DMS53 treated with DMSO at 0.1 percent for 48 hours (cell line): ENCODE results near the gene NUDT2.
"Not testable (repeated sequence)": the region's sequence is repeated elsewhere in the genome, so short reads cannot be mapped to it uniquely, and the experiment has no call there.

Experiments
- DNase-seq: peaks from one replicate; lab custom pipeline; 2025; ENCODE audit not compliant: unreplicated experiment; lab: John Stamatoyannopoulos, UW

The NUDT2 gene

GRCh38 chr9:34334916-34335315 lies 5.5 kb downstream of the NUDT2 start:
- DNase-seq: no peak

GRCh38 chr9:34335376-34335775 lies 6.0 kb downstream of the NUDT2 start:
- no peak for DNase-seq

- no peak for DNase-seq
Observed at GRCh38 chr9:34337403-34337802, 8.0 kb downstream of the NUDT2 start.

DNA sequence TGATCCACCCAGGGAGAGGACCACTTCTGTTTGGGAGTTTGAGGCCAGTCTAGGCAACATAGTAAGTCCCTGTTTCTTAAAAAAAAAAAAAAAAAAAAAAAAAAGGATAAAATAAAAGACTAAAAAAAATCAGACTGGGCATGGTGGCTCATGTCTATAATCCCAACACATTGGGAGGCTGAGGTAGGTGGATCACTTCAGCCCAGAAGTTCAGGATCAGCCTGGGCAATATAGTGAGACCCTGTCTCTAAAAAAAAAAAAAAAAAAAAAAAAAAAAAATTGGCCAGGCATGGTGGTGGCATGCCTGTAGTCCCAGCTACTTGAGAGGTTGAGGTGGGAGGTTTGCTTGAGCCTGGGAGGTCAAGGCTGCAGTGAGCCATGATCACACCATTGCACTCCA lies 8.7 kb downstream of the NUDT2 start:
- DNase-seq: not testable (repeated sequence)

DNA sequence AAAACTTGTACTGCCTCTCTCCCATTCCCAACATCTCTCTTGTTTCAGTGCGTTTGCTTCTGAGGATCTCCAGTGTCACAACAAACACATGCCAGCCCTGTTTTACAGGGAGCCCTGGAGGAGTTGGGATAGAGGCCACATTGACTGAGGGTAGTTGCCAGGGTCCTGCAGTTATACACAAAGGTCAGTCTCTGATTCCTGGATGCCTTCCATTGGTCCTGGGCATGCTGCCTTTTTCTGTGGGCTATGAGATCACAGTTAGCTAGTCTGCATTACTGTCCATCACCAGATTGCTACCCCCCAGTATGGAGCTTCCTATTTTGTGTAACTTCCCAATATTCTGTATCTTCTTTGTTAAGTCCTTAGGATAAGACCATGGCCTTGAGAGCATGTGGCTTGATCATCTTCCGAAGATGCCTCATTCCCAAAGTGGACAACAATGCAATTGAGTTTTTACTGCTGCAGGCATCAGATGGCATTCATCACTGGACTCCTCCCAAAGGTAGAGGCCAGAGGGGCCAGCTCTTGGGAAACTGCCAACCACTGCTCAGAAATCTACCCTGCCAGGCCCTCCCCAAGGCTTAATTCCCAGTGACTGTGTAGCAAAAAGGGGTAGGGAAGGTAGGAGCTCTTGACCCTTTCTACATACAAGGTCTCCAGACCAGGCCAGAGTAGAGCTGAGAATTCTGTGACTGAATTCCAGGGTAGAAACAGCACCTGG lies 9.5 kb downstream of the NUDT2 start:
- DNase-seq: no peak

- no peak for DNase-seq
Observed at GRCh38 chr9:34341659-34342295, 12.4 kb downstream of the NUDT2 start.

DNA sequence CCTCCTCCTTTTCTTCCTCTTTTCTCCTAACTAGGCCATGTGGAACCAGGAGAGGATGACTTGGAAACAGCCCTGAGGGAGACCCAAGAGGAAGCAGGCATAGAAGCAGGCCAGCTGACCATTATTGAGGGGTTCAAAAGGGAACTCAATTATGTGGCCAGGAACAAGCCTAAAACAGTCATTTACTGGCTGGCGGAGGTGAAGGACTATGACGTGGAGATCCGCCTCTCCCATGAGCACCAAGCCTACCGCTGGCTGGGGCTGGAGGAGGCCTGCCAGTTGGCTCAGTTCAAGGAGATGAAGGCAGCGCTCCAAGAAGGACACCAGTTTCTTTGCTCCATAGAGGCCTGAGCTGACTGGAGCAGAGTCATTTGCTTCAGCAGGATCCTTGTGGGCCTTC lies 13.7 kb downstream of the NUDT2 start:
- DNase-seq: no peak

- DNase-seq: no peak
Observed at GRCh38 chr9:34343605-34344004, 14.2 kb downstream of the NUDT2 start.

DNA sequence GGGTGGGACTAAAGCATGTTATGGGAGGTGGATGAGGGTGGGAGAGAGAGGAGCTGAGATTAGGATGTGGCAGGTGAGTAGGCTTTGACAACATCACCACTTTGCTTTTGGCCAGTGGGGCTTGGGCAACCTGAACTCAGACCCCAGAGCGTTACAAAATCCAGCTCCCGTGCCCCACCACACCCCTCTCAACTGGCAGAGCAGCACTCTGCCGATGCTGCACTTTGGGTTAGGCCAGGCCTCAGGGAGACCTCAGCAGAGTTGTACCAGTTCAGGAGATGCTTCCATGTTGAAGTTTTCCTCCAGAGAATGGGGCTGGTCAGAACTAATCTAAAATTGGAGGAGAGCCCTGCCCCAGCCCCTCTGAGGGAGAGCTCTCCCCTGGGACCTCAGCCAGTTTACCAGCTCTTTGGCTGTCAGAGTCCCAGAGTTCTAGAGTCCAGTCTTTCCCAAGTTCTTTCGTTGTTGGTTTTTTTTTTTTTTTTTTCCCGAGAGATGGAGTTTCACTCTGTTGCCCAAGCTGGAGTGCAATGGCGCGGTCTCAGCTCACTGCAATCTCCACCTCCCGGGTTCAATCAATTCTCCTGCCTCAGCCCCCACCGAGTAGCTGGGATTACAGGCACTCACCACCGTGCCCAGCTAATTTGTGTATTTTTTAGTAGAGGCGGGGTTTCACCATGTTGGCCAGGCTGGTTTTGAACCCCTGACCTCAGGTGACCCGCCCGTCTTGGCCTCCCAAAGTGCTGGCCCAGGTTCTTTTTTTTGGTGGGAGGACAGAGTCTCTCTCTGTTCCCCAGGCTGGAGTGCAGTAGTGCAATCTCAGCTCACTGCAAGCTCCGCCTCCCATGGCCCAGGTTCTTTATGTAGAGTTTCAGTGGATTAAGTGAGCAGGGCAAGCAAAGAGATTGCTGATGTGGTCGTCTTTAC lies 17.8 kb downstream of the NUDT2 start:
- DNase-seq: no peak

- no peak for DNase-seq
Observed at GRCh38 chr9:34347800-34348158, 18.4 kb downstream of the NUDT2 start.

DNA sequence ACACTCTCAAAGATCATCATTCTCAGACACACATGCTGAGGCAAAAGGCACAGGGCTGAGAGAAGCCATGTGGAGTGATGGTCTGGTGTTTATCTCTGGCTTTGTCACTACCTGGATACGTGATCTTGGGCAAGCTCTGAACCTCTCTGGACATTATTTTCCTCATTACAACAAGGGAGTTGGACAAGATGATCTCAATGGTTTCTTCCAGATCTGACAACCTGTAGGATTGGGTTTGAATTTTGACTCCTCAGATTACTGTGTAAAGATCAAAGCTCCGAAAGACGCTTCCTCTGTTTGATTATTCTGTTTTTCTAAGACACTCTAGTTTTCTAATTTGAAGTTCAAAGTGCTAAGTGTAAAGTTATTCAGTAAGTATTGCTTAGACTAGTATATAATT lies 20.0 kb downstream of the NUDT2 start:
- DNase-seq: no peak

GRCh38 chr9:34352122-34352652 lies 22.8 kb downstream of the NUDT2 start:
- DNase-seq: not testable (repeated sequence)

DNA sequence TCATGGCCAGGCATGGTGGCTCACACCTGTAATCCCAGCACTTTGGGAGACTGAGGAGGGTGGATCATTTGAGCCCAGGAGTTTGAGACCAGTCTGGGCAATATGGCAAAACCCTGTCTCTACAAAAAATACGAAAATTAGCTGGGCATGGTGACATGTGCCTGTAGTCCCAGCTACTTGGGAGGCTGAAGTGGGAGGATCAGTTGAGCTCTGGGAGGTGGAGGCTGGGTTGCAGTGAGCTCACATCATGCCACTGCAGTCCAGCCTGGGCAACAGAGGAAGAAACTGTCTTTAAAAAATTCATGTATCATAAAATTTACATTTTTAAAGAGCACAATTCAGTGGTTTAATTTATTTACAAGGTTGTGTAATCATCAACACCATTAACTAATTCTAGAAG lies 23.6 kb downstream of the NUDT2 start:
- DNase-seq: not testable (repeated sequence)

DNA sequence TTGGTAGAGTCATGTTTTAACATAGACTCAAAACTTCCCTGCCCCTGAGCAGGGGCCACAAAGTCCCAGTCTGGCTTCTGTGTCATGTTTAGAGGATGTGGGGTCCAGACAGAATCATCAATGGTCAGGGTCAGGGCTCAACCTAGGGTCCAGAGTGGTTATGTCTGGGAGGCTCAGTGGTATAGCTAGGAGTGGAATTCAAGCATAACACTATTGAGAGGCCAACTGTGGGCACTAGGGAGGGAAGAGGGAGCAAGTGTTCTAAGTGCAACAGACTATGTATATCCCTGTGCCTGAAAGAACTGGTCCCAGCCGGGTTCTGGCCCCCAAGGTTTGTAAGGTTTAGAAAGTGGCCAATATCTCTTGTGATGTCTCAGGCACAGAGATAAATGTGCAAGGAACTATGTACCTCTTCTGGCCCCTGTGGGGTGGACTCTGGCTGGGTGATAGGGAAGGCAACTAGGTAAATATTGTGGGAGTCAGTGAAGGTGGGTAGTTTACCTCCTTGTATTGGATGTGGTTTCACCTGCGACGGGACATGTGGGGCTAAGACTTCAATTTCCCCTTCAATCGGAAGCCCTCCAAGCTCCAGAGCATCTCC lies 33.3 kb downstream of the NUDT2 start:
- DNase-seq: no peak

GRCh38 chr9:34363619-34364351 lies 34.4 kb downstream of the NUDT2 start:
- DNase-seq: no peak

DNA sequence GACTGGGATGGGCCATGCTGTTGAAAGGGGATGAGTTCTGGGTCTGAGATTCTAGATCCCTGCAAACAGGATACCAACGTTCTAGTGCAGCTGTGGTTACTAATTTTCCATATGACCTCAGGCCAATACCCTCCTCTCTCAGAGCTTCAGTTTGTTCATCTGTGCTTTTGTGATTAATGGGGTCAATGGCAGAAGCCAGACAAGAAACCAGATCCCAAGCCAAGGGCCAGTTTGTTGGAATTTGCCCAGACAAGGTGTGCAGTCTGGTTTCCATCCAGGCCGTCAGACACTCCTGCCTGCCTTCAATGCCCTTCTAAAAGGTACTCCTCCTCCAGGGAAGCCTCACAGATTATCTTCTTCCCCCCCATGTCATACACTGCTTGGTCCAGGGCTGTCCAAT lies 35.9 kb downstream of the NUDT2 start:
- no peak for DNase-seq

- DNase-seq: no peak
Observed at GRCh38 chr9:34366365-34366764, 37.0 kb downstream of the NUDT2 start.

- DNase-seq: not testable (repeated sequence)
Observed at GRCh38 chr9:34367751-34368410, 38.5 kb downstream of the NUDT2 start.

DNA sequence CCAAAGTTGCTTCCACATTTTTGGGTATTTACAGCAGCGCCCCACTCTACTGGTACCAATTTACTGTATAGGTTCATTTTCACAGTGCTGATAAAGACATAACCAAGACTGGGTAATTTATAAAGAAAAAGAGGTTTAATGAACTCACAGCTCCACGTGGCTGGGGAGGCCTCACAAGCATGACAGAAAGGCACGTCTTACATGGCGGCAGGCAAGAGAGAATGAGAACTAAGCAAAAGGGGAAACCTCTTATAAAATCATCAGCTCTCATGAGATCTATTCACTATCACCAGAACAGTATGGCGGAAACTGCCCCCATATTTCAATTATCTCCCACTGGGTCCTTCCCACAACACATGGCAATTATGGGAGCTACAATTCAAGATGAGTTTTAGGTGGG lies 39.4 kb downstream of the NUDT2 start:
- not testable (repeated sequence) for DNase-seq

DNA sequence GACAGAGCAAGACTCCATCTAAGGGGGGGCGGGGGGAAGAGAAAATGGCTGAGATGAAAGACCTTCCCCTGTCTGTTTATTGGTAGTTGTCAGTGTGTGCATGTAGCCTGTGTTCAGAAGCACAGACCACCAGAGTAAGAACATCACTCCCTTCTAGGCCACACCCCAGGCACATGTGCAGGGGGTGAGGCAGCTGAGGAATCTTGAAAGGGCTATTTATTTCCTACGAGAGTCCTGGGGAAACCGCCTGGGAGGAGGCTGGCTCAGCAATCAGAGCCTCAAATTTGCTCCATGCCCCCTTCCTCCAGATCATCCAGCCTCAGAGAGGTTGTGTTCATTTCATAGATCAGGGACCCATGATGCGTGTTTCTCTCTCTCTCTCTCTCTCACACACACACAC lies 40.3 kb downstream of the NUDT2 start:
- no peak for DNase-seq
